ENCODE results near the gene QPCTL. TPM values are rescaled to one million over a fixed set of nuclear protein-coding genes. Genes with fewer than 3 reads are reported as not detected.

Gene QPCTL
- total and polyA plus RNA-seq, 9 of the 15 experiments (the other 6 are each of a cell fraction or from before 2014, with no cell fraction given): 0.99 to 31.3 (median 12.7) TPM

DNA sequence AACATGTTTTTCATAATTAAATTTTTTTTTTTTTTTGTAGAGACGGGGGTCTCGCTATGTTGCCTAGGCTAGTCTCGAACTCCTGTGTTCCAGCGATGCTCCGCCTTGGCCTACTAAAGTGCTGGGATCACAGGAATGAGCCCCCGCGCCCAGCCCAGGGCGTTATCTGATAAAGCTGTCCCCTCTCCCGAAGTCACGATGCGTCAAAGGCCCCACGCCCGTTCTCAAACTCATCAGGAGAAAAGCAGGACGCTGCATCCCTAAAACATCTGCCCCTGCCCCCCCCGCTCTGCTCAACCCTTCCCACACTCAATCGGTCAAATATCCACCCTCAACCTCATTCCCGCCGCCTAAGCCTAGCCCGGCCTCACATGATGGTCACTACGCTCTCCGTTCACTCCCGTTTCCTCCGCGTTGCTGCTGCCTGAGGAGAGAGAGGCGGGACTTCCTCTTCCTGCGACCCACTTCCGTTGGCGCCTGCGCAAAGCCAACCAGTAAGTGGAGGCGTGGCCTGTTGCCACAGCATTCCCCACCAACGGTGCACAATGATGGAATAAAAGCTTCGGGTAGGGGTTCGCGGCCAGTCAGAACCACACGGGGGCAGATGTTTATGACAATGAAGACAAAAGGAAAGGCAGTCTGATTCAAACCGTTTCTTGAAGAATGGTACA, 815 bp upstream of the QPCTL start, which contains the start of gene SNRPD2 (continued):
- TF ChIP-seq, protein P1, sequence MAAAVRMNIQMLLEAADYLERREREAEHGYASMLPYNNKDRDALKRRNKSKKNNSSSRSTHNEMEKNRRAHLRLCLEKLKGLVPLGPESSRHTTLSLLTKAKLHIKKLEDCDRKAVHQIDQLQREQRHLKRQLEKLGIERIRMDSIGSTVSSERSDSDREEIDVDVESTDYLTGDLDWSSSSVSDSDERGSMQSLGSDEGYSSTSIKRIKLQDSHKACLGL (CRISPR knock-in tag; IDR thresholded peaks at IDR 0.05; ENCODE audit: borderline replicate concordance, poor library complexity, severe bottlenecking): peak; percentile 57
- TF ChIP-seq ATF7 (IDR thresholded peaks at IDR 0.05) (peak; percentile 72; the same call in 1 of the 2 replicates), DACH1 (IDR thresholded peaks at IDR 0.05; ENCODE audit: partially characterized antibody) (no peak)

DNA sequence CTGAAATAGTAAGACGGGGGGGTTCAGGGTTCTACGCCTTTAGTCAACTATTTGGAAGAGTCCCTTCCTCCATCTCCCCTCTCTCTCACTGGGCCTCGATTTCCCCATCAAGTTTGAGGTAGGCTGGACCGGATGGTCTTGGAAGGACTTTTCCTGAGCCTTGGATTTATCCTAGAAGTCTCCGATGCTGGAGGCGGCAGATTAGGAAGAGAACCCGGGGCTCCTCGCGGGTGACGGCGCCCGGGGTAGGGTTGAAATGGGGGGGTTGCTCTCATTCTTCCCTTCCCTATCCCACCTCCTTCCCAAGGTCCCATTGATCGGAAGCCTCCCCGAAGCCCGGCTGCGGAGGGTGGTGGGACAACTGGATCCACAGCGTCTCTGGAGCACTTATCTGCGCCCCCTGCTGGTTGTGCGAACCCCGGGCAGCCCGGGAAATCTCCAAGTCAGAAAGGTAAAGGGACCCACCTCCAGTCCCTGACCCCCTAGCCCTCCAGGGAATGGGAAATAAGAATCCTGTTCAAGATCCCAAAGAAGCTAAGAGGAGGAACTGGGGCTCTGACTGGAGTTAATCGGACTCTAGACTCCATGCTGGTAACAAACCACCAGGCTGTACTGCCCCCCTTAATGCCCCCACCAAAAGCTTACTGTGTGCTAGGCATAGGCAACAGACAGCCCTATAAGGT, 781 bp downstream of the QPCTL start:
- no TSS peak for BruUV-seq (replicated peaks)
- peaks cover 43% of the 10 kb centered on the region for H3K79me2 ChIP-seq (ENCODE audit: control insufficient read depth, insufficient read depth, low read length)
- ATAC-seq (peak; percentile 48), FAIRE-seq (no peak), DNase-seq (ENCODE audit: extremely low read depth in 1 of 4, low spot score in 3 of 4) (peak; percentile 76 to 86 (median 78))
- peaks cover 57% of the 10 kb centered on the region for H3K36me3 ChIP-seq (ENCODE audit: control insufficient read depth, insufficient read depth, low read length)
- H3K4me2 ChIP-seq (ENCODE audit: insufficient read depth, low read length): peak overlapping the region; percentile 97
- ChIA-PET CTCF (ENCODE audit: low intra/inter-chr PET ratio) (interaction anchor here (0.5 to 0.7 kb wide), 2 partner anchors 12 to 24 kb away, joined by 3 read pairs; no protein-coding TSS in a partner anchor), POLR2A (interaction anchor here (0.6 to 3.2 kb wide), 11 partner anchors 10 to 171 kb away, joined by 3 to 30 read pairs (median 11); partner anchors contain the start of genes FBXO46 and SIX5)
- peak overlapping the region; percentile 78 for H3K4me3 ChIP-seq
- H3K9ac ChIP-seq (ENCODE audit: insufficient read depth in 1 of 2, low read depth in 2 of 2, low read length in 2 of 2): peak overlapping the region; percentile 84 to 94
- no peaks in the 10 kb centered on the region for H3K27me3 ChIP-seq (ENCODE audit: control insufficient read depth in 2 of 2, insufficient read depth in 2 of 2, low read length in 2 of 2)
- H3K9me1 ChIP-seq (ENCODE audit: control insufficient read depth, insufficient read depth, low read length): no peaks in the 10 kb centered on the region
- WGBS (ENCODE audit: insufficient coverage, low coverage, missing lambda C conversion rate): 0% methylated on average over 21 of the region's 22 CpGs
- H3K27ac ChIP-seq (ENCODE audit: extremely low read depth, low read depth, low read length): peak overlapping the region; percentile 91
- in situ Hi-C loops (cut with MboI): no loop called here
- intact Hi-C loops (cut with micrococcal nuclease): no loop called here
- H3K4me1 ChIP-seq (replicated peaks in 1 of 2; ENCODE audit: control insufficient read depth in 2 of 2, insufficient read depth in 2 of 2, low read length in 2 of 2): peaks cover 13 to 17% of the 10 kb centered on the region in 2 experiments; a peak in 4 of 5 replicates
- H4K20me1 ChIP-seq (replicated peaks; ENCODE audit: control insufficient read depth, insufficient read depth, low read length): 0 out of 2 replicates have a peak, but pooled peaks cover 2% of the 10 kb centered on the region
- peak overlapping the region; percentile 76 for H2AFZ ChIP-seq (ENCODE audit: low read depth, low read length)
- no peaks in the 10 kb centered on the region for H3K9me3 ChIP-seq (replicated peaks; ENCODE audit: control insufficient read depth, insufficient read depth, low read depth, low read length)
- TF ChIP-seq MTA1 (IDR thresholded peaks at IDR 0.05; ENCODE audit: borderline replicate concordance) (no peak), ARID1B (IDR thresholded peaks at IDR 0.05) (peak; percentile 14; the same call in 1 of the 2 replicates), MAFG (tag; conservative IDR thresholded peaks at IDR 0.05) (no peak), ILK (tag; IDR thresholded peaks at IDR 0.05; ENCODE audit: borderline replicate concordance, low read depth) (no peak), MAZ (CRISPR knock-in tag; conservative IDR thresholded peaks at IDR 0.05 in 1 of 2, IDR thresholded peaks at IDR 0.05 in 1 of 2) (peak; percentile 48 to 68; a peak in 2 of 4 replicates), ADNP (tag; IDR thresholded peaks at IDR 0.05) (no peak), ZNF197 (CRISPR knock-in tag; IDR thresholded peaks at IDR 0.05; ENCODE audit: low read depth) (no peak)
- TF ChIP-seq, protein P2, sequence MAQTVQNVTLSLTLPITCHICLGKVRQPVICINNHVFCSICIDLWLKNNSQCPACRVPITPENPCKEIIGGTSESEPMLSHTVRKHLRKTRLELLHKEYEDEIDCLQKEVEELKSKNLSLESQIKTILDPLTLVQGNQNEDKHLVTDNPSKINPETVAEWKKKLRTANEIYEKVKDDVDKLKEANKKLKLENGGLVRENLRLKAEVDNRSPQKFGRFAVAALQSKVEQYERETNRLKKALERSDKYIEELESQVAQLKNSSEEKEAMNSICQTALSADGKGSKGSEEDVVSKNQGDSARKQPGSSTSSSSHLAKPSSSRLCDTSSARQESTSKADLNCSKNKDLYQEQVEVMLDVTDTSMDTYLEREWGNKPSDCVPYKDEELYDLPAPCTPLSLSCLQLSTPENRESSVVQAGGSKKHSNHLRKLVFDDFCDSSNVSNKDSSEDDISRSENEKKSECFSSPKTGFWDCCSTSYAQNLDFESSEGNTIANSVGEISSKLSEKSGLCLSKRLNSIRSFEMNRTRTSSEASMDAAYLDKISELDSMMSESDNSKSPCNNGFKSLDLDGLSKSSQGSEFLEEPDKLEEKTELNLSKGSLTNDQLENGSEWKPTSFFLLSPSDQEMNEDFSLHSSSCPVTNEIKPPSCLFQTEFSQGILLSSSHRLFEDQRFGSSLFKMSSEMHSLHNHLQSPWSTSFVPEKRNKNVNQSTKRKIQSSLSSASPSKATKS (CRISPR knock-in tag; IDR thresholded peaks at IDR 0.05): no peak
- TF ChIP-seq, protein P3, sequence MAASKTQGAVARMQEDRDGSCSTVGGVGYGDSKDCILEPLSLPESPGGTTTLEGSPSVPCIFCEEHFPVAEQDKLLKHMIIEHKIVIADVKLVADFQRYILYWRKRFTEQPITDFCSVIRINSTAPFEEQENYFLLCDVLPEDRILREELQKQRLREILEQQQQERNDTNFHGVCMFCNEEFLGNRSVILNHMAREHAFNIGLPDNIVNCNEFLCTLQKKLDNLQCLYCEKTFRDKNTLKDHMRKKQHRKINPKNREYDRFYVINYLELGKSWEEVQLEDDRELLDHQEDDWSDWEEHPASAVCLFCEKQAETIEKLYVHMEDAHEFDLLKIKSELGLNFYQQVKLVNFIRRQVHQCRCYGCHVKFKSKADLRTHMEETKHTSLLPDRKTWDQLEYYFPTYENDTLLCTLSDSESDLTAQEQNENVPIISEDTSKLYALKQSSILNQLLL (CRISPR knock-in tag; IDR thresholded peaks at IDR 0.05; ENCODE audit: borderline replicate concordance): no peak
- TF ChIP-seq, protein P4, sequence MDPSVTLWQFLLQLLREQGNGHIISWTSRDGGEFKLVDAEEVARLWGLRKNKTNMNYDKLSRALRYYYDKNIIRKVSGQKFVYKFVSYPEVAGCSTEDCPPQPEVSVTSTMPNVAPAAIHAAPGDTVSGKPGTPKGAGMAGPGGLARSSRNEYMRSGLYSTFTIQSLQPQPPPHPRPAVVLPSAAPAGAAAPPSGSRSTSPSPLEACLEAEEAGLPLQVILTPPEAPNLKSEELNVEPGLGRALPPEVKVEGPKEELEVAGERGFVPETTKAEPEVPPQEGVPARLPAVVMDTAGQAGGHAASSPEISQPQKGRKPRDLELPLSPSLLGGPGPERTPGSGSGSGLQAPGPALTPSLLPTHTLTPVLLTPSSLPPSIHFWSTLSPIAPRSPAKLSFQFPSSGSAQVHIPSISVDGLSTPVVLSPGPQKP (CRISPR knock-in tag; IDR thresholded peaks at IDR 0.05): no peak

All from K562 (cell line).